Measurements from ENCODE around the gene IL23R. TPM values are rescaled to one million over a fixed set of nuclear protein-coding genes. Genes with fewer than 3 reads are reported as not detected.
"Not testable (repeated sequence)": the region's sequence is repeated elsewhere in the genome, so short reads cannot be mapped to it uniquely, and the experiment has no call there.

The IL23R gene
- total RNA-seq, 1 donor from 2014 or later: not detected

DNA sequence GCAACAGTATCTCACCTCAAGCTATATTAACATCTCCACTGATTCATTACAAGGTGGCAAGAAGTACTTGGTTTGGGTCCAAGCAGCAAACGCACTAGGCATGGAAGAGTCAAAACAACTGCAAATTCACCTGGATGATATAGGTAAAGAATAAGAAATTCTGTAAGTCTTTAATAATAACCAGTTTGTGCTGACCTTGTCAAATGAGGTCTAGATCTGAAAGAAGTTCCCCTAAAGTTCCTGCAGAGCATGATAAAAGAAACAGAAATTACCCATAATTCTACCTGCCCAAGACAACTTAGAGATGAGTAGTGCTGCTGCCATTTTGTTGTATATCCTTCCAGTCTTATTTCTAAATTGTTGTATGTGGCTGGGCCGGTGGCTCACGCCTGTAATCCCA lies 34.5 kb downstream of the IL23R start:
- H3K9me3 Mint-ChIP-seq (ENCODE audit: unreplicated experiment): no peaks in the 10 kb centered on the region
- TF ChIP-seq, protein P1, sequence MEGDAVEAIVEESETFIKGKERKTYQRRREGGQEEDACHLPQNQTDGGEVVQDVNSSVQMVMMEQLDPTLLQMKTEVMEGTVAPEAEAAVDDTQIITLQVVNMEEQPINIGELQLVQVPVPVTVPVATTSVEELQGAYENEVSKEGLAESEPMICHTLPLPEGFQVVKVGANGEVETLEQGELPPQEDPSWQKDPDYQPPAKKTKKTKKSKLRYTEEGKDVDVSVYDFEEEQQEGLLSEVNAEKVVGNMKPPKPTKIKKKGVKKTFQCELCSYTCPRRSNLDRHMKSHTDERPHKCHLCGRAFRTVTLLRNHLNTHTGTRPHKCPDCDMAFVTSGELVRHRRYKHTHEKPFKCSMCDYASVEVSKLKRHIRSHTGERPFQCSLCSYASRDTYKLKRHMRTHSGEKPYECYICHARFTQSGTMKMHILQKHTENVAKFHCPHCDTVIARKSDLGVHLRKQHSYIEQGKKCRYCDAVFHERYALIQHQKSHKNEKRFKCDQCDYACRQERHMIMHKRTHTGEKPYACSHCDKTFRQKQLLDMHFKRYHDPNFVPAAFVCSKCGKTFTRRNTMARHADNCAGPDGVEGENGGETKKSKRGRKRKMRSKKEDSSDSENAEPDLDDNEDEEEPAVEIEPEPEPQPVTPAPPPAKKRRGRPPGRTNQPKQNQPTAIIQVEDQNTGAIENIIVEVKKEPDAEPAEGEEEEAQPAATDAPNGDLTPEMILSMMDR (IDR thresholded peaks at IDR 0.05; ENCODE audit: unreplicated experiment): no peak
- no peaks in the 10 kb centered on the region for H3K36me3 Mint-ChIP-seq (ENCODE audit: low read depth, unreplicated experiment)
- no peak for DNase-seq (ENCODE audit: low spot score)
- no peak overlapping the region for H3K27ac Mint-ChIP-seq (ENCODE audit: unreplicated experiment)
- no peak overlapping the region for H3K4me3 Mint-ChIP-seq (ENCODE audit: unreplicated experiment)
- no peaks in the 10 kb centered on the region for H3K4me1 Mint-ChIP-seq (ENCODE audit: unreplicated experiment)
- peaks cover 2% of the 10 kb centered on the region for H3K27me3 Mint-ChIP-seq (ENCODE audit: unreplicated experiment)

DNA sequence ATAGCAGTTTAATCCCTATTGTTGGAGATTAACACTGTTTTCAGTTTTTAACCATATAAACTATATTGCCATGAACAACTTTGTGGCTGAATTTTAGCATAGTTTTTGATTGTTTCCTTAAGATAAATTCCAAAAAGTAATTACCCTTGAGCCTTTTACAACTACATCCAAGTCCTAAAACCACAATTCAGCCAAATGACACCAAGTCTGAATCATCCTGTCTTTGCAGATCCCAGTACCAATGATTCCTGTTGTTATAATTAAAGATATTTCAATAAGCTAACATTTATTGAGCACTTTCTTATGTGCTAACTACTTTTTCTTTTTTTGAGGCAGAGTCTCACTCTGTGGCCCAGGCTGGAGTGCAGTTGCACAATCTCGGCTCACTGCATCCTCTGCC lies 35.6 kb downstream of the IL23R start:
- Mint-ChIP-seq H3K4me1 (ENCODE audit: unreplicated experiment) (no peaks in the 10 kb centered on the region), H3K4me3 (ENCODE audit: unreplicated experiment) (no peak overlapping the region), H3K27me3 (ENCODE audit: unreplicated experiment) (peaks cover 2% of the 10 kb centered on the region), H3K36me3 (ENCODE audit: low read depth, unreplicated experiment) (no peaks in the 10 kb centered on the region), H3K27ac (ENCODE audit: unreplicated experiment) (no peak overlapping the region), H3K9me3 (ENCODE audit: unreplicated experiment) (no peaks in the 10 kb centered on the region)
- TF ChIP-seq, protein P1 (IDR thresholded peaks at IDR 0.05; ENCODE audit: unreplicated experiment): no peak
- DNase-seq (ENCODE audit: low spot score): no peak

DNA sequence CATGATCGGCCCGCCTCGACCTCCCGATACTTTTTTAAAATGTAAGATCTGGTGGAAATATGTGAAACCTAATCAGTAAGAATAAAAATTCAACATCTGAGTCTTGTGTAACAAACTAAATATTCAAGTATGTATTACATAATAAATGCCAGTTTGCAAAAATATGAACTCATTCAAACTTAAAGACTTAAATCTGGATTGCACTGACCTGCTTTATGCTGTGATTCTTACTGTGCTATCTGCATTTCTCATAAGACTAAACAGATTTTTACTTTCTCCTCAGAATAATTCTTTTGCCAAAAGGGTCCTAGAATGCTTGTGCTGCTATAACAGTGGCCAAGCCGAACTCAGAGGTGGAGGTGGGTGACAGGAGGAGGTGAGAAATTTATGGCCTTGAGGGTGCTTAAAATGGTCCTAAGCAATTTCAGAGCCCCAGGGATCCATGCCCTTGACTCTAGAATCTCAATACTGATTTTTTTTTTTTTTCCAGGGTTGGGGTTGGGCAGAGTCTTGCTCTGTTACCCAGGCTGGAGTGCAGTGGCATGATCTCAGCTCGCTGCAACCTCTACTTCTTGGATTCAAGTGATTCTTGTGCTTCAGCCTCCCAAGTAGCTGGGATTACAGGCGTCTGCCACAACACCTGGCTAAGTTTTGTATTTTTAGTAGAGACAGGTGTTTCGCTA lies 38.2 kb downstream of the IL23R start:
- Mint-ChIP-seq H3K36me3 (ENCODE audit: low read depth, unreplicated experiment) (no peaks in the 10 kb centered on the region), H3K9me3 (ENCODE audit: unreplicated experiment) (no peaks in the 10 kb centered on the region), H3K27ac (ENCODE audit: unreplicated experiment) (no peak overlapping the region), H3K4me3 (ENCODE audit: unreplicated experiment) (no peak overlapping the region), H3K4me1 (ENCODE audit: unreplicated experiment) (no peaks in the 10 kb centered on the region), H3K27me3 (ENCODE audit: unreplicated experiment) (no peaks in the 10 kb centered on the region)
- DNase-seq (ENCODE audit: low spot score): no peak
- TF ChIP-seq, protein P1 (IDR thresholded peaks at IDR 0.05; ENCODE audit: unreplicated experiment): no peak

DNA sequence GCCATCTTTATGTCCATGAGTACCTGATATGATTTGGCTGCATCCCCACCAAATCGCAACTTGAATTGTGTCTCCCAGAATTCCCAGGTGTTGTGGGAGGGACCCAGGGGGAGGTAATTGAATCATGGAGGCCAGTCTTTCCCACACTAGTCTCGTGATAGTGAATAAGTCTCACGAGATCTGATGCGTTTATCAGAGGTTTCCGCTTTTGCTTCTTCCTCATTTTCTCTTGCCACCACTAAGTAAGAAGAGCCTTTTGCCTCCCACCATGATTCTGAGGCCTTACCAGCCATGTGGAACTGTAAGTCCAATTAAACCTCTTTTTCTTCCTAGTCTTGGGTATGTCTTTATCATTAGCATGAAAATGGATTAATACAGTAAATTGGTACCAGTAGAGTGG lies 41.1 kb downstream of the IL23R start:
- not testable (repeated sequence) for H3K27me3 Mint-ChIP-seq (ENCODE audit: unreplicated experiment); DNase-seq (ENCODE audit: low spot score); H3K4me1 Mint-ChIP-seq (ENCODE audit: unreplicated experiment); H3K27ac Mint-ChIP-seq (ENCODE audit: unreplicated experiment); H3K4me3 Mint-ChIP-seq (ENCODE audit: unreplicated experiment); H3K36me3 Mint-ChIP-seq (ENCODE audit: low read depth, unreplicated experiment); H3K9me3 Mint-ChIP-seq (ENCODE audit: unreplicated experiment)

DNA sequence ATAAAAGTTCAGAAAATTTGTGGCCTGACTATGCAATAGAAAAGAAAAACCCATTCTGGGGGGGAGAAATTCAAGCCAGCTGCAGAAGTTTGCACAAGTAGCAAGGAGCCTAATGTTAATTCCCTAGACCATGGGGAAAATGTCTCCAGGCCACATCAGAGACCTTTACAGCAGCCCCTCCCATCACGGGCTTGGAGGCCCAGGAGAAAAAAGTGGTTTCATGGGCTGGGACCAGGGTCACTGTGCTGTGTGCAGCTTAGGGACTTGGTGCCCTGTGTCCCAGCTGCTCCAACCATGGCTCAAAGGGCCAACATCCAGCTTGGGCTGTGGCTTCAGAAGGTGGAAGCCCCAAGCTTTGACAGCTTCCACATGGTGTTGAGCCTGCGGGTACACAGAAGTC lies 42.0 kb downstream of the IL23R start:
- TF ChIP-seq, protein P1 (IDR thresholded peaks at IDR 0.05; ENCODE audit: unreplicated experiment): no peak

More for the DNA sequence above, 42.0 kb downstream of the IL23R start:
- Mint-ChIP-seq H3K4me3 (ENCODE audit: unreplicated experiment) (no peak overlapping the region), H3K9me3 (ENCODE audit: unreplicated experiment) (no peaks in the 10 kb centered on the region), H3K4me1 (ENCODE audit: unreplicated experiment) (no peaks in the 10 kb centered on the region), H3K27ac (ENCODE audit: unreplicated experiment) (no peak overlapping the region), H3K27me3 (ENCODE audit: unreplicated experiment) (no peaks in the 10 kb centered on the region), H3K36me3 (ENCODE audit: low read depth, unreplicated experiment) (no peaks in the 10 kb centered on the region)
- DNase-seq (ENCODE audit: low spot score): no peak
